Measurements from ENCODE around the gene CTDSP2. TPM values are rescaled to one million over a fixed set of nuclear protein-coding genes. Genes with fewer than 3 reads are reported as not detected.

CTDSP2 gene
- total and polyA plus RNA-seq, 12 donors = 31.2 to 138 (median 82.7) TPM

DNA sequence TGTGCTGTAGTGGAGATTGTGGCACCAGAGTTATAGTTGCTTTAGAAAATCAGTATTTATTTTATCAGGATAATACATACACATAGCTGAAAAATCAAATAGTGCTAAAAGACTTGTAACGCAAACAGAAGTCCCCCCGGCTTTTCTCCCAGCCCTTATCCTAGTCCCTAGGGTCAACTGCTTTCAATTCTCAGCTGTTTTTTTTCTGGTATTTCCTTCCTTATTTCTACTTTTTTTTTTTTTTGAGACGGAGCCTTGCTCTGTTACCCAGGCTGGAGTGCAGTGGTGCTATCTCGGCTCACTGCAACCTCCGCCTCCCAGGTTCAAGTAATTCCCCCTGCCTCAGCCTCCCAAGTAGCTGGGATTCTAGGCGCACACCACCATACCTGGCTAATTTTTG lies 8.4 kb upstream of the CTDSP2 start:
- Histone ChIP-seq H3K4me1 (peaks cover 0 to 51% (median 33%) of the 10 kb centered on the region in 9 donors), H3K27ac (peak overlapping the region in 4 of 10 donors; percentile 16 to 42 (median 28))
- 59 to 66% methylated on average over 6 of the region's 6 CpGs for WGBS, 2 donors

DNA sequence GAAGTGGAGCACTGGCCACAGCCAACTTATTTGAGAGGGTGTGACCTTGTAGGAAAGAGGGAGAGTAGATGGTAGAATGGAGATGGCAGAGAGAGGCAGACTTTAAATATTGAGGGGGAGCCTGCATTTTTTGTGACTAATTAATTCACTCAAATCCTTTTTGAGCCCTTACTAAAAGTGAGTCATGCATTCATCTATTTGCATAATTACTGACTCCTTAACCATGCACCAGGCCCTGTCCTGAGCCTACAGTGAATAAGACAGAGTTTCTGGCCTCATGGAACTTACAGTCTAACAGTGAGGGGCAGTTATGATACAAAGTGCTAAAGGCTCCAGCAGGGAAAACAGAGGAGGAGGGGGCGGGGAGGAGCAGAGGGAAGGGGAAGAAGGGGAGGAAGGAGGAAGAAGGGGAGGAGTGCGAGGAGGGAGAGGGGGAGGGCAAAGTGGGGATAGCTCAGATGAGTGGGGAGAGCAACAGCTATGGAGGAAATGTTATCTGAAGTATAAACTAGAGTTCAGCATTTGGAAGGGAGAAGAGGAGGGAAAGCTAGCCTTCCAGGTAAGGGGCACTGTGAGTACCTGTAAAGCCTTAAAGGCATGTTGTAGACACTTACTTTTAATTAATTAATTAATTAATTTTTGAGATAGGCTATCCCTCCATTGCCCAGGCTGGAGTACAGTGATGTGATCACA lies 7.5 kb upstream of the CTDSP2 start:
- ATAC-seq (no peak), DNase-seq (no peak)
- Histone ChIP-seq H3K27me3 (peaks cover 0 to 18% (median 0%) of the 10 kb centered on the region in 7 donors), H3K4me3 (no peak overlapping the region), H3K9me3 (peaks cover 0 to 4% (median 0%) of the 10 kb centered on the region in 11 donors), H3K27ac (peak overlapping the region in 6 of 10 donors; percentile 77 to 90 (median 86)), H3K36me3 (no peaks in the 10 kb centered on the region), H3K4me1 (peaks cover 0 to 51% (median 33%) of the 10 kb centered on the region in 9 donors)
- intact Hi-C loops (cut with DNase I) = no loop called here
- WGBS, 2 donors = 86 to 88% methylated on average over 2 of the region's 2 CpGs
- TF ChIP-seq, protein P1, sequence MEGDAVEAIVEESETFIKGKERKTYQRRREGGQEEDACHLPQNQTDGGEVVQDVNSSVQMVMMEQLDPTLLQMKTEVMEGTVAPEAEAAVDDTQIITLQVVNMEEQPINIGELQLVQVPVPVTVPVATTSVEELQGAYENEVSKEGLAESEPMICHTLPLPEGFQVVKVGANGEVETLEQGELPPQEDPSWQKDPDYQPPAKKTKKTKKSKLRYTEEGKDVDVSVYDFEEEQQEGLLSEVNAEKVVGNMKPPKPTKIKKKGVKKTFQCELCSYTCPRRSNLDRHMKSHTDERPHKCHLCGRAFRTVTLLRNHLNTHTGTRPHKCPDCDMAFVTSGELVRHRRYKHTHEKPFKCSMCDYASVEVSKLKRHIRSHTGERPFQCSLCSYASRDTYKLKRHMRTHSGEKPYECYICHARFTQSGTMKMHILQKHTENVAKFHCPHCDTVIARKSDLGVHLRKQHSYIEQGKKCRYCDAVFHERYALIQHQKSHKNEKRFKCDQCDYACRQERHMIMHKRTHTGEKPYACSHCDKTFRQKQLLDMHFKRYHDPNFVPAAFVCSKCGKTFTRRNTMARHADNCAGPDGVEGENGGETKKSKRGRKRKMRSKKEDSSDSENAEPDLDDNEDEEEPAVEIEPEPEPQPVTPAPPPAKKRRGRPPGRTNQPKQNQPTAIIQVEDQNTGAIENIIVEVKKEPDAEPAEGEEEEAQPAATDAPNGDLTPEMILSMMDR (IDR thresholded peaks at IDR 0.05) = no peak

More for the DNA sequence above, 8.4 kb upstream of the CTDSP2 start:
- TF ChIP-seq, protein P1 (IDR thresholded peaks at IDR 0.05) = no peak
- Histone ChIP-seq H3K4me3 (no peak overlapping the region), H3K9me3 (peaks cover 0 to 4% (median 0%) of the 10 kb centered on the region in 11 donors), H3K36me3 (no peaks in the 10 kb centered on the region), H3K27me3 (peaks cover 0 to 18% (median 0%) of the 10 kb centered on the region in 7 donors)
- no peak for ATAC-seq
- no peak for DNase-seq
- intact Hi-C loops (cut with DNase I) = no loop called here

DNA sequence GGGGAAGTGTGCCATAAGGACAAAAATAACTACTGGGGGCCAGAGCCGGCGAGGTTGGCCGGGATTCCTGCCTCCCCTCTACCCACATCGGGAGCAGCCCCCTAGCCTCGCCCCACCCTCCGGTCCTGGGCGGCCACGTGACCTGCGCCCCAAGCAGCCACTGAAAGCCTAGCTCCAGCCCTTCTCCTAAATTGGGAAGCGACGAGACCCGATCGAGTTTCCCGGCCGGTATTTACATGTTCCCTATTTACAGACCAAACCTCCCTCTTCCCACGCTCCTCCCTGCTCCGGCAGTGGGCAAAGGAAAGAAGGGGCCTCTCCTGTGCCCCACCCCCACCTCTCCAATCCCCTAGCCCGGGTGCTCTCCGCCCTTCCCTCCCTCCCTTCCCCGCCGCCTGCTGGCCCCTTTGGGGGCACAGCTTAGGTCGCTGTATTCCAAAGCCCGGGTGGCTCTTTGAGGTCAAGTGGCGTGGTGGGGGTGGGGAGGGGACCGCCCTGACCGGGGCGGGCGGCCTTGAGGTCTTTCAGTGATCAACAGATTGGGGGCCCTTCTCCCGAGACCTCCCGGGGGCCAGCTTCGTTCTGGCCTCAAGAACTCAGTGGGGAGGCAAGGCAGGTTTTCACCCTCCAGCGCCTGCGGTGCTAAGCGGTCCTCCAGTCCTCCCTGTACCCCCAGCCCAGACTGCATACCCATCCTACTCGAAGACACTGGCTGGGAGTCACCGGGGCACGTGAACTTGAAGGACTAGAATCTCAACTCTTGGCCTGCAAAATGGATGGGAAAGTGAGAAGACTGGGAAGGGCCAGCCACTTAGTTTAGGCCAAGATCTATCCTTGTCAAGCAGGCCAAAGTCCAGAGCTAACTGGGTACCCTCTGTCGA lies 6.3 kb upstream of the CTDSP2 start:
- peak overlapping the region in 9 of 10 donors; percentile 30 to 59 (median 50) for H3K4me3 ChIP-seq
- peak; percentile 55 to 78 for DNase-seq
- H3K4me1 ChIP-seq = peaks cover 0 to 51% (median 33%) of the 10 kb centered on the region in 9 donors
- ATAC-seq = peak; percentile 78 to 89 (median 84)
- H3K27ac ChIP-seq = peak overlapping the region; percentile 32 to 91 (median 86)
- 18 to 26% methylated on average over 35 to 38 of the region's 38 CpGs for WGBS, 2 donors
- H3K36me3 ChIP-seq = no peaks in the 10 kb centered on the region
- TF ChIP-seq, protein P1 (IDR thresholded peaks at IDR 0.05) = peak in 4 of 9 donors; percentile 15 to 45 (median 42)
- intact Hi-C loops (cut with DNase I) = no loop called here
- H3K27me3 ChIP-seq = peaks cover 0 to 18% (median 0%) of the 10 kb centered on the region in 7 donors
- peaks cover 0 to 4% (median 0%) of the 10 kb centered on the region in 11 donors for H3K9me3 ChIP-seq

DNA sequence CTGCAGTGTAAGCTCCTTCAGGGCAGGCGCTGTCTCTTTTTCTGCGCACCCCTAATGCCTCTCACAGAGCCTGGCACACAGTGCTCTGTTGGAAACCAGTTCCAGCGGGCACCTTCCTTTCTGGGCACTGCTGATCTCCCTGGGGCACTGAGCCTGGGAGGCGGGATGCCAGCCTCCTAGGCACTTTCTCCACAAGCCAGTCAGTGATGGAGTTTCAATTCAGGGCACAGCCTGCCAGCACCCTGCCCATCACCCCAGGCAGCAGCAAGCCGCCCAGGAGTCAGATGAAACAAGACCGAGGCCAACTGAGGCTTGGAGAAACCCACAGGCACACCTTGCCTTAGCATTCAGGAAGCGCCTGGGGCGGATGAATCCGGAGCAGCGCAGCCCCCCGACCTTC lies 5.7 kb upstream of the CTDSP2 start:
- Histone ChIP-seq H3K9me3 (peaks cover 0 to 4% (median 0%) of the 10 kb centered on the region in 11 donors), H3K4me1 (peaks cover 0 to 58% (median 33%) of the 10 kb centered on the region in 9 donors), H3K4me3 (peak overlapping the region in 9 of 10 donors; percentile 30 to 59 (median 50)), H3K36me3 (no peaks in the 10 kb centered on the region), H3K27ac (peak overlapping the region; percentile 32 to 91 (median 86)), H3K27me3 (peaks cover 0 to 18% (median 0%) of the 10 kb centered on the region in 7 donors)
- DNase-seq (peak in 1 of 2 donors; percentile 54), ATAC-seq (peak; percentile 32 to 81 (median 68))
- 25 to 35% methylated on average over 11 of the region's 11 CpGs for WGBS, 2 donors
- TF ChIP-seq, protein P1 (IDR thresholded peaks at IDR 0.05) = no peak
- intact Hi-C loops (cut with DNase I) = no loop called here

All from heart right ventricle (tissue), 16 donors.